ENCODE measurements around the gene CBL.

CBL gene

GRCh38 chr11:119187123-119187892, 18.8 kb upstream of the CBL start:
- TF ChIP-seq NFIC (IDR thresholded peaks at IDR 0.05) (no peak), REST (IDR thresholded peaks at IDR 0.05; ENCODE audit: low read depth) (no peak), MAX (IDR thresholded peaks at IDR 0.05) (no peak), YY1 (IDR thresholded peaks at IDR 0.05; ENCODE audit: low read depth) (no peak)

- no peak for TF ChIP-seq RAD21 (IDR thresholded peaks at IDR 0.05; ENCODE audit: low read depth)
- no peak for TF ChIP-seq CEBPB (IDR thresholded peaks at IDR 0.05)
- no peak for TF ChIP-seq ZBTB7A (IDR thresholded peaks at IDR 0.05; ENCODE audit: low read depth)
- no peak for TF ChIP-seq FOXM1 (IDR thresholded peaks at IDR 0.05; ENCODE audit: borderline replicate concordance, low read depth)
- TF ChIP-seq MAX (IDR thresholded peaks at IDR 0.05) = no peak
- TF ChIP-seq CREB1 (IDR thresholded peaks at IDR 0.05; ENCODE audit: low read depth) = no peak
- TF ChIP-seq REST (IDR thresholded peaks at IDR 0.05; ENCODE audit: low read depth) = no peak
- TF ChIP-seq TEAD4 (IDR thresholded peaks at IDR 0.05) = no peak
- TF ChIP-seq USF1 (IDR thresholded peaks at IDR 0.05) = no peak
- no peak for TF ChIP-seq NFIC (IDR thresholded peaks at IDR 0.05)
- no peak for TF ChIP-seq TCF12 (IDR thresholded peaks at IDR 0.05; ENCODE audit: low read depth)
- TF ChIP-seq EP300 (IDR thresholded peaks at IDR 0.05; ENCODE audit: borderline replicate concordance) = no peak
- TF ChIP-seq EGR1 (IDR thresholded peaks at IDR 0.05) = no peak
- TF ChIP-seq TAF1 (IDR thresholded peaks at IDR 0.05; ENCODE audit: low read depth) = no peak
- TF ChIP-seq YY1 (IDR thresholded peaks at IDR 0.05; ENCODE audit: low read depth) = no peak
Measured at GRCh38 chr11:119188067-119188466, 18.1 kb upstream of the CBL start.

GRCh38 chr11:119188887-119189286, 17.3 kb upstream of the CBL start:
- TF ChIP-seq MAX (IDR thresholded peaks at IDR 0.05) (no peak), FOXM1 (IDR thresholded peaks at IDR 0.05; ENCODE audit: borderline replicate concordance, low read depth) (no peak), TEAD4 (IDR thresholded peaks at IDR 0.05) (no peak), RAD21 (IDR thresholded peaks at IDR 0.05; ENCODE audit: low read depth) (no peak), EGR1 (IDR thresholded peaks at IDR 0.05) (no peak)

GRCh38 chr11:119189393-119189792, 16.7 kb upstream of the CBL start:
- TF ChIP-seq USF1 (IDR thresholded peaks at IDR 0.05) (no peak), MAX (IDR thresholded peaks at IDR 0.05) (no peak), RAD21 (IDR thresholded peaks at IDR 0.05; ENCODE audit: low read depth) (no peak), CREB1 (IDR thresholded peaks at IDR 0.05; ENCODE audit: low read depth) (no peak), NFIC (IDR thresholded peaks at IDR 0.05) (no peak), EP300 (IDR thresholded peaks at IDR 0.05; ENCODE audit: borderline replicate concordance) (no peak), TCF12 (IDR thresholded peaks at IDR 0.05; ENCODE audit: low read depth) (no peak), TAF1 (IDR thresholded peaks at IDR 0.05; ENCODE audit: low read depth) (no peak), TEAD4 (IDR thresholded peaks at IDR 0.05) (no peak), REST (IDR thresholded peaks at IDR 0.05; ENCODE audit: low read depth) (no peak), FOXM1 (IDR thresholded peaks at IDR 0.05; ENCODE audit: borderline replicate concordance, low read depth) (no peak), EGR1 (IDR thresholded peaks at IDR 0.05) (no peak), YY1 (IDR thresholded peaks at IDR 0.05; ENCODE audit: low read depth) (no peak), ZBTB7A (IDR thresholded peaks at IDR 0.05; ENCODE audit: low read depth) (no peak), CEBPB (IDR thresholded peaks at IDR 0.05) (no peak)

Measured in Ishikawa (cell line).